Colon (tissue), 2 donors: Measurements from ENCODE around the gene TMPRSS4.
A peak's percentile ranks its signal among the peaks of the same experiment; 100 is the strongest.

Experiments
- FAIRE-seq: peaks from 2 replicates; lab custom pipeline; 2012; peaks lifted over from hg19 to GRCh38; lab: Jason Lieb, UNC
- donor health status: control.
- donor health status: control.

Gene TMPRSS4, protein sequence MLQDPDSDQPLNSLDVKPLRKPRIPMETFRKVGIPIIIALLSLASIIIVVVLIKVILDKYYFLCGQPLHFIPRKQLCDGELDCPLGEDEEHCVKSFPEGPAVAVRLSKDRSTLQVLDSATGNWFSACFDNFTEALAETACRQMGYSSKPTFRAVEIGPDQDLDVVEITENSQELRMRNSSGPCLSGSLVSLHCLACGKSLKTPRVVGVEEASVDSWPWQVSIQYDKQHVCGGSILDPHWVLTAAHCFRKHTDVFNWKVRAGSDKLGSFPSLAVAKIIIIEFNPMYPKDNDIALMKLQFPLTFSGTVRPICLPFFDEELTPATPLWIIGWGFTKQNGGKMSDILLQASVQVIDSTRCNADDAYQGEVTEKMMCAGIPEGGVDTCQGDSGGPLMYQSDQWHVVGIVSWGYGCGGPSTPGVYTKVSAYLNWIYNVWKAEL

DNA sequence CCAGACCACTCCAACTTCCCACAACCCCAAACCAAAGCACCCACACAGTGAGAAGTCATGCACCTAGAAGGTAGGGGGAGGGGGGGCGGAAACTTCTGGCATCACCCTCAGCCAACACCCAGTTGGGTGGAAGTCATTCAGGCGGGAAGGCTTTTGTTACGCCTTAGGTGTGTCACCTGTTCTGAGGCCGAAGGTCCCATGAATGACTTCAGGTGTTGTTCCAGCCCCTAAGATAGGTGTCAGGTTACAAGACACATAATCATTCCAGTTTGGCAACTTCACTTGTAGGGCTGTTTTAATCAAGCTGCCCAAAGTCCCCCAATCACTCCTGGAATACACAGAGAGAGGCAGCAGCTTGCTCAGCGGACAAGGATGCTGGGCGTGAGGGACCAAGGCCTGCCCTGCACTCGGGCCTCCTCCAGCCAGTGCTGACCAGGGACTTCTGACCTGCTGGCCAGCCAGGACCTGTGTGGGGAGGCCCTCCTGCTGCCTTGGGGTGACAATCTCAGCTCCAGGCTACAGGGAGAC, at the start of gene TMPRSS4:
TMPRSS4 (plus strand) TSS at position 325 of the 528 bp plus-strand sequence. CDS start 225 bp downstream, outside the sequence.
- no peak for FAIRE-seq

DNA sequence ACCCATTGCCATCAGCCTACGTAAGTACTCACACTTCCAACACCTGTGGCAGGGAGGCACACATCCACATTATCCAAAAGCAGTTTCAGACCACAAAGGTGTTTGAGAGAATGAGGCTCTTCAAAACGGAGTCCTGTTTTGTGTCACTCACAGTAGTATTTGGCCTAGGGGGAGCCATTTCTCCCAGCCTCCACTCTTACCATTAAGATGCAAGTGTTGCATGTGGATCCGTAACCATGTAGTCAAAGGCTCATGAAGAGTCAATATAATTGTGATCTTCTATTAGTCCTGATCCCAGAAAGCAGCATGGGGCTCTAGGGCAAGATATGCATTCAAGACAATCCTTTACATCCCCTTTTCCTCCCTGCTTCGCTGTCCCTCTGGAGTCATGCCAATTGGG, 49.2 kb upstream of the TMPRSS4 start:
- no peak for FAIRE-seq

DNA sequence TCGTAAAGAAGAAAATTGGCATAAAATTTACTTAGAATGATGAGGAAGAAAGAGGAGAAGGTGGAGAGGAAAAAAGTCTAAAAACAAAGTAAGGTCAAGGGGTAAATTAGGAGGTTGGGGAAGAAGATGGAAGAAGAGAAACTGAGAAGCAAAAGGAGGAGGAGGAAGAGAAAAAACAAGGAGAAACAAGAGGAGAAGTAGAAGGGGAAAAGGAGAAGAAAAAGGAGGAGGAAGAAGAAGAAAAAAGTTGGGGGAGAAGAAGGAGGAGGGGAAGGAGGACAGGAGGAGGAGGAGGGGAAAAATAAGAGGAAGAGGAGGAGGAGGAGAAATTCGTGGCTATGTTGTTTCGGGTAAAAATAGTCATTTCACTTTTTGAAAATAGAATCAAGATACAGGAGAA, 48.3 kb upstream of the TMPRSS4 start:
- FAIRE-seq, result no peak

DNA sequence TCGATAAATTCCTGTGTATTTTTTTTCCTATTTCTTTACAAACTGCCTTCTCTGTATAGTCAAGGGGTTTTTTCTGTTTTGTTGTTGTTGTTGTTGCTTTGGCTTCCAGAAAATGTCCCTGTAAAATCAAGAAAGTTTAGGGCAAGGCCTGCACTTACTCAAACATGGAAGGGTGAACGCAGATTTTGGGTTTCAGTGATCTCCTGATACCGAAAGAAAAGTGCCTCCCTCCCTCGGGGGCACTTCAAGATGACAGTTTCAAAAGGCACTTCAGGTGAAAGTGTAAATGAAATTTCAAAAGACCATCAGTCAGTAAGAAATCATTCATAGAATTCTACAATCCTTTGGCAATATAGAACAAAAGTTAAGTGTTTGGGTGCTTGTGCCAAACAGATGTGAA, 43.4 kb upstream of the TMPRSS4 start:
- no peak for FAIRE-seq

DNA sequence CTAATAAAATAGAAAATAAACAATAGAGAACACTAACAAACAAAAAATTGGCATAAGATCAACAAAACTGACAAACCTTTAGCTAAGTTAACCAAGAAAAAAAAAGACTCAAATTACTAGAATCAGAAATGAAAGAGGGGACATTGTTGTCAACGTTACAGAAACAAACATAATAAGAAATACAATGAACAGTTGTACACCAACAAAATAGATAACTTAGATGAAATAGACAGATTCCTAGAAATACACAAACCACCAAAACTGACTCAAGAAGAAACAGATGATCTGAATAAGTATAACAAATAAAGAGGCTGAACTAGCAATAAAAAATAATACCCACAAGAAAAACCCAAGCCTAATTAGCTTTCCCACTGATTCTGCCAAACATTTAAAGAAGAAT, 34.7 kb upstream of the TMPRSS4 start:
- peak; percentile 5 for FAIRE-seq

DNA sequence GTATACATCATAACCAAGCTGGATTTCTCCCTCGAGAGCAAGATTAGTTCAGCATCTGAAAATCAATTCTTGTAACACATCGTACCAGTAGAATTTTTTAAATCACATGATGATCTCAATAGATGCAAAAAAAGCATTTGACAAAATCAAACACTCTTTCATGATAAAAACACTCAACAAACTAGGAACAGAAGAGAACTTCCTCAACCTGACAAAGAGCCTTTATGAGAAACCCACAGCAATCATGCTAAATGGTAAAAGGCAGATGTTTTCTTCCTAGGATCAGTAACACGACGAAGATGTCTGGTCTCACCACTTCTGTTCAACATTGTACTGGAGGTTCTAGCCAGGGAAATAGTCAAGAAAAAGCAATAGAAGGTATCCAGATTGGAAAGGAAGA, 34.1 kb upstream of the TMPRSS4 start:
- no peak for FAIRE-seq

DNA sequence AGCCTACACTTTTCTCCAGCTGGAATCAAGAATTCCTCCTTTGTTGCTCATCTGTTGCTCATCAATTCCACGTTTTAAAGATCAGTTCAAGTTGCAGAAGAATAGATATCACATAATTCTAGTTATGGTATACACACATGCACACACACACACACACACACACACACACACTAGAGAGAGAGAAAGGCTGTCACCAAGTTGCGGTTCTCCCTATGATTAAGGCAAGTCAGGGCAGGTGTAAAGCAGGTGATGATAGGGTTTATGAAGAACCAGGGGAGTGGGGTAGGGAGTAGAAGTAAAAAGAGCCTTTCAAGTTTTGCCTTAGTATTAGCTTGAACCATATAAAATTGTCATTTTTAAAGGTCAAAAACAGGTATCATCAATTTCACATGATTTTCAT, 31.7 kb upstream of the TMPRSS4 start:
- FAIRE-seq, result no peak

DNA sequence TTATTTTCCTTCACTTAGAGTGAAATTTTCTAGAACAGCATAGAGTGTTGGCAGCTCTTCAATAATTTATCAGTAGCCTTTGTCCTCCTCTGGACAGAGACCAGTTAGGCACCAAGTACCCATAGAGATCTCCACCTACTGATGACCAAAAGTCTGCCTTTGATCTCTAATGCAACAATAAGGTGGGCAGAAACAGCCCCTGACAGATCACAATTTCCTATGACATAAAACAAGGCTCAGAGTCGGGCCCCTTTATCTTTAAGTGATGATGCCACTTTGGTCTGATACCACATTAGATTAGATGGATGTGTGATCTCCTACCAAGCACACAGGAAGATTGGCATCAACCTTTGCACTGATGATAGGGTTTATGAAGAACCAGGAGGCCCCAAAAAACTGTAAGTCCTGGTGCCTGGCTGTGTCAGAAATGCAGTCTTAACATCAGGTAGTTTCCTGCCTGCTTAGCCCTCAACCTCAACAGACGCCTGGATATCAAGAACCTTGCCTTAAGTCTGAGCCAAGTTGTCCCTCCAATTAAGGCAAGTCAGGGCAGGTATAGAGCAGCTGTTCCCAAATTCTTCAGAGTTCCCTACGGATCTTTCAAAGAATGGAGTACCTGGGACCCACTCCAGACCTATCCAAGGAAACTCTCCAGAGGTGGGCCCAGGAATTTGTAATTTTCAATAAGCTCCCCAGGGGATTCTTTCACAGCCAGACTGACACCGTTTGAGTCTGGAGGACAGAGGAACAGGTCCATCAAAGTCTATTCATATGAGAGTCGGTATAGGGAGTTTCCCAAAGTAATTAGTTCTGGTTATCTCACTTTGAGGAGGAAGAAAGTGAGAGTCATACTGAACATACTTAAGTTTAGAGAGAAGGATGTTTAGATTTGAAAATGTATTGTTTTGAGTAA, 30.6 kb upstream of the TMPRSS4 start:
- no peak for FAIRE-seq

DNA sequence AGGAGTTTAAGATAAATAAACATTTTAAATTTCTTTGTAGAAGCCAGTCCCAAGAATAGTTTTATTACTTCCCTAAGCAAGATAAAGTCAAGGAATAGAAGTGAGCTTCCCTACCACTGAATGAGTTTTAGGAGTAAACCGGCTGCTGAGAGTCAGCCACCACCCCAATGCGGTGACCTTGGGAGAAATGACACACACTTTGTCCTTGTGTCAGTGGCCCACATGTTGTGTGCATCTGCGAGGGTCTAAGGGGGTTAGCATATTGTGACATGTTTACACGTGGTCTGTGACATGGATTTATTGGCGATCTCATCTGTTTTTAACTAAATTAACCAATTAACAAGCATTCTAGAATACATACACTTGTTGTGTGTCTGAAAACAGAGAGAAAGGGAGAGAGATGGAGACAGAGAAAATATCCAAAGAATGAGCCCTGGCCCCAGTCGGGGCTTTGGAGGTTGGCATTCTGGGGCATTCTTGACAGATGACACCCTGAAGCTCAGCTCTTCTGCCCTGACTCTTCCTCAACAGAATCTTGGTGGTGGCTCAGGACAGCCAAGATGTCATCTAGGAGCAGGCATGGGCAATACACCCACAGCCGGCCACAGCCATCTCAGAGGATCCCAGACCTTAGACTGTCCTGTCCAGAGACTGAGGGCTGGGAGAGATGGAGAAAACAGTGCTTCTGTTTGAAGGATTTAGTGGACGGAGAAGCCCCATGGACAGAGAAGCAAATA, 29.7 kb upstream of the TMPRSS4 start:
- no peak for FAIRE-seq

DNA sequence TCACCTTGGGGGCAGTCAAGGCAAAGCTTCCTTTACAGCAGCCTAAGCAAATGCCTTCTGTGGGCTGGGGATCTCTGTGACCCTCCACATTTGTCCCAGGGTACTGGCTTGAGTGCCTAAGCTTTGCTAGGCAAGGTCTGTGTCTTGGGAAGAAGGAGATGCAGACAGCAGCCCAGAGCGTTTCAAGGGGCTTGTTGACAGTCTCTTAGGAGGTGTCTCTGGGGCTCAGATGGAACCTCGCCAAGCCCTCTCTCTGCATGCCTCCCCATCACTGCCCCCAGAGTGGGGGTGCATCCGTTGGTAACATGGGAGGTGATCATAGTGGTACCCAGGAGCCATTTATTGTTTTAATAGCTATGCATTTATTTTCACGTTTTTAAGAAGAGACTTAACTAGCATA, 29.1 kb upstream of the TMPRSS4 start:
- FAIRE-seq, result no peak

DNA sequence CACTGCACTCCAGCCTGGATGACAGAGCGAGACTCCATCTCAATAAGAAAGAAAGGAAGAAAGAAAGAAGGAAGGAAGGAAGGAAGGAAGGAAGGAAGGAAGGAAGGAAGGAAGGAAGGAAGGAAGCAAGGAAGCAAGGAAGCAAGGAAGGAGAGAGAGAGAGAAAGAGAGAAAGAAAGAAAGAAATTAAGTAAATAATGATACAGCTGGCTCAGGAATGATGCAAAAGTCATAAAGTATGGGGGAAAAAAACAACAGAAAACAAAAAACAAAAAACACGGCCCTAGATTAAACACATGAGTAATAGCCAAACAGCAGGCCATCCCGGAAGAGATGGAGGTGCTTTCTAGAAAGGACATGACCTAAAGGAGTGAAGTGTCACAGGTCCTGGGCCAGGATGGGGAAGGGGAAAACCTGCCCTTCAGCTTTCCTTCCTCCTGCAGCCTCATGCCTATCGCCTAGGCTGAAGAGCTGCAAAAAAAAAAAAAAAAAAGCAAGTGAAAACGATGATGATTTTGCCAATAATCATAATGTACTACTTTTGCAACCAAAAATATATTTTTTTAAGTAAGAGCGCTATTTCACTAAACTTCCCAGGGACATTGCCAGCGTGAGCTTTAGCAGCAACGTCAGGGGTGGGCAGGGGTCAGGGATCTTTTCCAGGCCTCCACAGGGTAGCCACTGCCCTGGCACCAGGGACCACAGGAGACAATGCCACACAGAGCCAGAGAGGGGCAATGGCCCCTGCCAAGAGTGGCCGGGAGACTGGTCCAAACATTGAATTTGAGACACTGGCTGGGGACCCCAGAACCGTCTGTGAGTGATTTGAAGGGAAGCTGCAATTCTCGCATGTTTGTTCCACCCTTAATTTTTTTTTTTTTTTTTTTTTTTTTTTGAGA, 28.2 kb upstream of the TMPRSS4 start:
- no peak for FAIRE-seq

DNA sequence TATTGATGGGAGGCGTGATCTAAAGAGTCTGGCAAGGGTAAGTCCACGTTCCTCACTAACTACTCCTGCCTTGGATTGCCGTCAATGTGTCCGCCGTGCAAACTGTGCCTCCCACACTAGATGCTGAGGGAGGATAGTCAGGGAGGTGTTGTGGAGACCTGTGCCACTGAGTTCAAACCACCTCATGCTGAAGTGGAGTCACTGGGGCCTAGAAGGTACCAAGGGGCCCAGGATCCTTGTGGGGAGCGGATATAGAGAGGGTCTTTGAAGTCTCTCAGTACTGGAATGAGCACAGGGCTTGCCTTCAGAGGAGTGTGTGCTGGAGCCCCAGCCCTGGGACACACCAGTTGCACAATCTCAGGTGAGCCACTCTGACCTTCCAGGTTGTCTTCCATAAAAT, 27.1 kb upstream of the TMPRSS4 start:
- no peak for FAIRE-seq

DNA sequence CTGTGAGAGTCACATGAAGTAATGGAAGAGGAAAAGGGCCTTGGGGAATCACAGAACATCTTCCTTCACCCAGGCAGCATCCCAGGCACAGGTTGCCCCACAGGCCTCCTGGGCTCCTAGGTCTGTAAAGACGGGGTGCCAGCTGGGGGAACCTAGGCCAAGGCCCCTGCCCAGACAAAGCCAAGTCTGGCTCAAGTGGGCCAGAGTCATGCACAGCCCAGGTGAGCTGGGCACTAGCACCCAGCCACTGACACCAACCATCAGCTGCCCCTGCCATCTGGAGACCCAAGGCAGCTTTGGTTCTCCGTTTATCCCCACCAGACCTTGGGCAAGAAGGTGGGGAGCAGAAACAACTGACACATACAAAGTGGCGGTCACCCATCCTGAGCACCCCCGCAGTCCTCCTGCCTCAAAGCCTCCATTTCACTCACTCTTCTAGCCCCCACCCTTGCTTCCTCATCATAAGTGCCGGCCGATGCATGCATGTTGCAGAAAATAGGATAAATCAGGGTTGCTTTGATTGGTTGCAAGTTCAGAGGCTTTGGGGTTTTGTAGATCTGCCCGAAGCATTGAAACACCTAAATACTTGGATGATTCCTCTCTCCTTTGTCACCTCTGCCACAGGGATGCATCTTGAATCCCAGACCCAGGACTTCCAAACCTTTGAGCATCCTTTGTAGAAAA, 26.5 kb upstream of the TMPRSS4 start:
- FAIRE-seq, result no peak

DNA sequence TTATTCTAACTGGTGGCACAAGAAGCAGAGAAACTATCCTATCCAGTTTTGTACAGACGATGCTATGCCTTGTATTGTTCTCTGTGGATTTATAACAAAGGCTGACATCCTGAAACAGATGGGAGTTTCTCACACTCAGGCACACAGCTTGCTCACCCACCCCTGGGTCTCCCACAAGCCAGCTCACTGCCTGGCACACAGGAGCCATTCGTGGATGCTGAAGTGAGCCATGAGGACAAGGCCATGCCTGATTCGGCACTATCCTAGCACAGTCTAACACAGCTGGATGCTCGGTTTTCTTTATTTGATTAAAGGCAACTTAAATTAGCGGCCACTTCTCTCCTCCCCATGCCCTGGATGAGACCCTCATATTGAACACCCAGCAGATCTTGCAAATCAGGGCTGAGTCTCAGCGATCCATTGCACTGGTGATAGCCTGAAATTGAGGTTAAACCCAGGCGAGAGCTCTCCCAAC, 25.7 kb upstream of the TMPRSS4 start:
- FAIRE-seq, result no peak

DNA sequence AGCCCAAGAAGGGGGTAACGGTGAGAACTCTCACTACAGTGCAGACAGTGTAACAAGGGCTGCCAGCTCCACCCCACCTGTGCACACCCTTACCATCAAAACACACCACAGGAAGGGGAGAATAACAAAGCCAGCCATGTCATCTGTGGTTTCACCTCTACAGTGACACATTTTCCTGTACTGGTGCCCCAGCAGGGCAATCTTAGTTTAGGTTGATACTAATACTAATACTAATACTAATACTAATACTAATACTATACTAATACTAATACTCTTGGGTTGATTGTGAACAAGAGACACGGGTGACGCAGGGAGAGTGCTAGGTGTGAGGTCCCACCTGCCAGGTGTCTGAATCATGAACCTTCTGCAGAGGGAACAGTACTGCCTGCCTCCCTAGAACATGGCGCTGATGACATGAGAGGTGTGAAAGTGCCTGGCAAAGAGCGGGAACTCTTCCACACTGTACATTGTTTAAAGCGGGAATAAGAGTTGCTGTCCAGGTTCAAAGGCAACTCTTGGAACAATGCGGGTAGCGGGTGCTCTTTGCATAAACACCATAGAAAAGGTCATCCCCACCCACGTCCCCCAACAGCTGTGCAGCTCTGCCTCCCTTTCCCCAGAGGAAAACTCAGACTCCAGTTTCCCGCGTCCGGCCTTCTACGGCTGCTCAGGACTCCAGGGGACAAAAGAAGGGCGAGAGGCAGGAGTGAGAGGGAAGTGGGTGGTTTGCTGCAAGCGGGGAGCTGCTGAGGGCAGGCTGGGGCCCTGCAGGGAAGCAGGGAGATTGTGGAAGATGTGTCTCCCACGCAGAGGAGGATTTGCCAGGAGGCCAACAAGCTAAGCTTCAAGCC, 25.0 kb upstream of the TMPRSS4 start:
- no peak for FAIRE-seq

DNA sequence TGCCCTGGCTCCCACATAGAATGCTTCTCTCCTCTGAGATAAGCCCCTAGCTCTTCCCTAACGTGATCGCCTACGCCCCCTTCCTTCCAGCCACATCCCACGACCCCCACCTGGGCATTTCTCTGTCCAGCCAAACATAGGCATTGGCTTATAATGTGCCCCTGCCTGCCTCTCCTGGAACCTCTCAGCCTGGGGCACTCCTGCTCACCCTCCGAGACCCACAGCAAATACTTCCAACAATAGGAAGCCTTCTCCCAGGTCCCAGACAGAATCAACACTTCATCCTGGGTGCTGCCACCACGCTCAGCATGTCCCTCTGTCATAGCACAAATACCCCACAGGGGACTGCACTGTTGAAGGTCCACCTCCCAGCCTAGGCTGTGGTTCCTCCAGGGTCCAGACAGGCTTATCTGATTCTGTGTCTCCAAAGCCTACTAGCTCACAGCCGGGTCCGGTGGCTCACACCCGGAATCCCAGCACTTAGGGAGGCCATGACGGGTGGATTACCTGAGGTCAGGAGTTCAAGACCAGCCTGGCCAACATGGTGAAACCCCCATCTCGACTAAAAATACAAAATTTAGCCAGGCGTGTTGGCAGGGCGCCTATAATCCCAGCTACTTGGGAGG, 24.2 kb upstream of the TMPRSS4 start:
- FAIRE-seq, result no peak

DNA sequence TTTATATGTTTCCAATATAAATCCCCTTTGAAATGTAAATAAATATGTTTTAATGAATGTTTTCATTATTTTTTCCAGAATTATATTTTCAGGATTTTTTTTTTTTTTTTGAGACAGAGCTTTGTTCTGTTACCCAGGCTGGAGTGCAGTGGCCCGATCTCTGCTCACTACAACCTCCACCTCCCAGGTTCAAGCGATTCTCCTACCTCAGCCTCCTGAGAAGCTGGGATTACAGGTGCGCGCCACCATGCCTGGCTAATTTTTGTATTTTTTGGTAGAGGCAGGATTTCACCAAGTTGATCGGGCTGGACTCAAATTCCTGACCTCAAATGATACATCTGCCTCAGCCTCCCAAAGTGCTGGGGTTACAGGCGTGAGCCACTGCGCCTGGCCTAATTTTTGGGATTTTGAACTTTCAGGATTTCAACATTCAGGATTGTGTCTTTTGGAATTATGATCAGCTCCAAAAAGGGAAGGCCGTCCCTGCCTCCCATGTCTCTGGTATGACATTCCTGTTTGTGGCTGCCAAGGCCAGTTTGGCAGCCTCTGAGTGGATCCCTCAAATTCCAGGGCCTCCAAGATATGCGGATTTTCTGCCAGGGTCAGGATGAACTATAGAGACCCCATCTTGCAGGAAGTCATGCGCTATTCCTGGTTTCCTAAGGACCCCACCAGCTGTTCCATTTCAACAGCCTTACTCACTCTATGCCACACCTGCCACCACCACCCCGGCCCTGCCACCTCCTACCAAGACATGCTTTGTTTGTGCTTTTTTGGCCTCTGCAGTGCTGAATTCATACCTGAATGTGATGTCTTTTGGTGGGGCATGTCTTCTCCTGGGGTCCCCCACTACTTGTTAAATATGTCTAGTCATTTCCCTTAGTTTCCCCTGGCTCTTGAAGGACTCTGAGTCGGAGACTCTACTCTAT, 21.9 kb upstream of the TMPRSS4 start:
- FAIRE-seq, result no peak

DNA sequence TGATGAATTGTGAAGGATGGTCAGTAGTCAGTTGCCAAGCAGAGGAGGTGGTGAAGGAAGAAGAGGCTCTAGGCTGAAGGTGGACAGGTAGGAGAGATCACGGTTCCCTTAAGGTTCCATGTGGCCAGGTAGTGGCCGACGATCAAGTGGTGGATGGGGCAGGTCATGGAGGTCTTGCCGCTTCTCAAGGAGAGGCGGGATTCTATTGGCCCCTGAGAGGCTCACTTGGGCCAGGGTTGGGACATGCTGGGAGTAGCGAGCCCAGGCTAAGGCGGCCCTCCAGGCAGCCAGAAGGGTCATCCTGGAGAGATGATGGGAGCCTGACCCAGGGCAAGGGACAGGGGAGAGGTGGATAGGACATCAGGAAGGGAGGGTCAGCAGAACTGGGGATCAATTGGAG, 20.9 kb upstream of the TMPRSS4 start:
- no peak for FAIRE-seq
